Measurements from ENCODE around the gene CBLB.

Gene CBLB

GRCh38 chr3:105877336-105877910 lies 8.6 kb upstream of the CBLB start:
- no peak for DNase-seq (ENCODE audit: low read depth, low spot score)
- no peak overlapping the region for H3K4me3 ChIP-seq (ENCODE audit: low read length)

DNA sequence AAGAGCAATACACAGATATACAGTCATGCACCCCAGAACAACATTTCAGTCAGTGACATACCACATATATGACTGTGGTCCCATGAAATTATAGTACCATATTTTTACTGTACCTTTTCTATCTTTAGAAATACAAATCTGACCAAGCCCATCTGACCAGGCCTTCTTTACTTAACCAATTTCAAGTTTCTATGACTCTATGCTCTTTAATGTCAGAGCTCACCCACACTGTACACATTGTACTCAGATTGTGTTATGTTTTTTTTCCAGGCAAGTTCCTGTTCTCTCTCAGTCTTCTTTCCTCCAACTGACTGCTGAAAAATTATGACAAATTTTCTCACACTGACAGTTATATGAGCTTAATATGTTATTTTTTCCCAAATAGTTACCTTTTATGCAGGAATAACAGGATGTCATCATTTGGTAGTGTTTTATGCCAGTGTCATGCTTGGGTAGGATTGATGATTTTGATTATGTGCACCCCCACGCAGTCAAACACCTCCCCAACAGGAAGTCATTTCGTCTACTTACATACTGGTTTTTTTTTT lies 8.0 kb upstream of the CBLB start:
- DNase-seq (ENCODE audit: low read depth, low spot score), result no peak
- no peak overlapping the region for H3K4me3 ChIP-seq (ENCODE audit: low read length)

GRCh38 chr3:105869861-105870755 lies 1.3 kb upstream of the CBLB start:
- no peak for DNase-seq (ENCODE audit: low read depth, low spot score)
- H3K4me3 ChIP-seq (ENCODE audit: low read length), result peak overlapping the region; percentile 81

GRCh38 chr3:105869531-105869833 lies 670 bp upstream of the CBLB start:
- no peak for DNase-seq (ENCODE audit: low read depth, low spot score)
- H3K4me3 ChIP-seq (ENCODE audit: low read length), result peak overlapping the region; percentile 81

DNA sequence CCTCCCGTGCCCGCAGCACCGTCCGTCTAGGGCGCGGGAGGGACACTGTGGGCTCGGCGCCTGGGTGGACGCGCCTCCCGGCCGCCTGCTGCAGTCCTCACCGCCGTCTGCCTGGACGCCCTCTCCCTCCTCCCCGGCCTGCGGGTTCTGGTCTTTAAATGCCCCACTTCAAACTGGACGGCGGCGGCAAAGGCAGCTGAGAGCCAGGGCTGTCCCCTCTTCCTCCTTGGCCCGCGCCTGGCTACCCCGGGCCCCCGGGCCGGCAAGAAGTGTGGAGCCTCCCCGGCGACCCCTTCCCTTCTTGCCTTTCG lies 426 bp downstream of the CBLB start:
- DNase-seq (ENCODE audit: low read depth, low spot score), result no peak
- H3K4me3 ChIP-seq (ENCODE audit: low read length), result peak overlapping the region; percentile 81

DNA sequence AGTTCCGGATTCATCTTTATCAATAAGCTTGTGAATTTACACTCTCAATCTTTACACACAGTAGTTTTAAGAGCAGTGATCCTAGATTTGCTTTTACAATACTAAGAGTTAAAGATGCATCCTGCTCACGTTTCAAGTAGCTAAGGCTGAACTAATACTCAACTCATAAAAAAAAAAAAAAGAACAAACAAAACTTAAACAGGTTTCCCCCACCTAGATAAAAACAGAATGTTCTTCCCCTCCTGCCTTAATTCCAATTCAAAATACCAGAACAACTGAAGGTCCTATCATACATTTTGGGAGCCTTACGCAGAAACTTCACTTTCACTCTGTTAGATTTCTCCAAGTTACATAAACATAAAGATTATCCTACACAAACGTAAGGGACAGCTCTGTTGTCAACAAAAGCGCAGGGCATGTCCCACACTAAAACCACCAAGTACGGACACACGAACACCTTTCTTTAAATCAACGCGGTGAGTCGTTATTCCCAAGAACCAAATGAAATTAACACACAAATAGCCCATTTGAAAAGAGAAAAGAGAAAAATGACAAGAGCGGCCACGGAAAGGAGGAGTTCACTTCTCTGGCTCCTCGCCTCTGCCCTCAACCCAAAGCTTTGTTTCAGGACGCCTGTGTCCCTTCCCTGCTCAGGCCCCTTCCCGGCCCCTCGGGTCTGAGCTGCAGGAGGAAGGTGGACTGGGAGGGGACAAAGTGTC lies 941 bp downstream of the CBLB start:
- no peak for DNase-seq (ENCODE audit: low read depth, low spot score)
- H3K4me3 ChIP-seq (ENCODE audit: low read length), result peak overlapping the region; percentile 81

GRCh38 chr3:105866656-105867653 lies 1.9 kb downstream of the CBLB start:
- no peak overlapping the region for H3K4me3 ChIP-seq (ENCODE audit: low read length)
- no peak for DNase-seq (ENCODE audit: low read depth, low spot score)

GRCh38 chr3:105865867-105866350 lies 2.9 kb downstream of the CBLB start:
- DNase-seq (ENCODE audit: low read depth, low spot score), result no peak
- no peak overlapping the region for H3K4me3 ChIP-seq (ENCODE audit: low read length)

DNA sequence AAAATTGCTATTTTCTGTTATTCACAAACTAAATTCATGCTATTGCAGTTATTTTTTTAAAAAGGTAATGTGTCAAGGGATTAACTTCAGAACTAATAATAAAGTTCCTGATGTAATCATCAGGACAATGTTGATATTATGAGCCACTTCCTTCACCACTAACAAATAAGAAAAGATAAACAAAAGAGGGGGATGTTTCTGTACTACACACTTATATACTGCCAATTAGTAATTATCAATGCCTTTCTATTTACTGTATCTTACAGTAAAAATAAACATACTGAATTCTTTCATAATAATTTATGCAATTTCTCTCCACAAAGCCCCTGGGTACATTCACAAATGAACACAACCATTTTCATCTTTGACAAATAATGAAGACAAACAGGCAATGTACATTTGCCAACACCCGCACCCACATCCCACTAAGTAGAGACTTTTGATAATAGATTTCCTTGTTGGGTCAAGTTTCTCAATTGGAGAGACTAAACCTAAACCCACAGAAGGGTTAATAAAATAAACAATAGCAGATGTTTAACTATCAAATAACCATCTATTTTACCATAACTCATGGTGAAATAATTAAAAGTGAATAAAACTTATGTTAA lies 3.7 kb downstream of the CBLB start:
- H3K4me3 ChIP-seq (ENCODE audit: low read length), result no peak overlapping the region
- DNase-seq (ENCODE audit: low read depth, low spot score), result no peak

- DNase-seq (ENCODE audit: low read depth, low spot score), result no peak
These were observed 4.6 kb downstream of the CBLB start for GRCh38 chr3:105864212-105864611.

DNA sequence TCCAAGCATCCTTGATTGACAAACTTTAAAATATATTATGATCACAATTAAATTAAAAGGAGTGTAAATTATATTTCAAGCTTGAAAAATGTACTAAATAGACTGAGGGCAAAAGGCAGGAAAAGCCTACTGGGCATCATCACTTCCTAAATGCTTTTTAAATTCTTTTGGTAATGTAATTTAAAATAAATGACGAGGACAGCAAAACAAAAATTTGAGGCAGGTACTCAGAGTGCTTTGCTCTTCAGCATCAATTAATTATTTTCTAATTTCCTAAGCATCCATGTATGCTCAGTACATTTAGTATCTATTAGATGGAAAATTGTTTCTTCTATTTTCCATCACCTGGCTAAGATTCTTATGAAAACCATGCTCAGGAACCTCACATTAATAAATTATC lies 5.2 kb downstream of the CBLB start:
- no peak for DNase-seq (ENCODE audit: low read depth, low spot score)
- no peak overlapping the region for H3K4me3 ChIP-seq (ENCODE audit: low read length)

More at GRCh38 chr3:105864212-105864611, 4.6 kb downstream of the CBLB start:
- no peak overlapping the region for H3K4me3 ChIP-seq (ENCODE audit: low read length)

DNA sequence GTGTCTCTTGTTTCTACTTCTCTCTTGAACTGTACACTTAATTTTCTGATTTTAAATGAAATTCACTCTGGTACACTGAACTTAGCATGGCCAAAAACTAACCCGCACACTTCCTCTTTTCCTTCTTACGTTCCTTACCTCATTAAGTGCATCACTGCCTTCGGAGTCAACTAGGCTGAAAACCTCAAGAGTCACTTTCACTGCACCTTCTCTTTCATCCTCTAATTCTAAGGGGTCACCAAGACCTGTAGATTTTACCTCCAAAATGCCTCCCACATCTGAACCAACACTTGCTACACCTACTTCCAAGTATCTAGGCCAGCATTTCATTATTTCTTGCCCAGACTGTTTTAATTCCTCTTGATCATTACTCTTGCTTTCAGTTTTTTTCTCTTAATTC lies 6.6 kb downstream of the CBLB start:
- no peak overlapping the region for H3K4me3 ChIP-seq (ENCODE audit: low read length)
- no peak for DNase-seq (ENCODE audit: low read depth, low spot score)

GRCh38 chr3:105860641-105861040 lies 8.2 kb downstream of the CBLB start:
- H3K4me3 ChIP-seq (ENCODE audit: low read length), result no peak overlapping the region
- DNase-seq (ENCODE audit: low read depth, low spot score), result no peak

DNA sequence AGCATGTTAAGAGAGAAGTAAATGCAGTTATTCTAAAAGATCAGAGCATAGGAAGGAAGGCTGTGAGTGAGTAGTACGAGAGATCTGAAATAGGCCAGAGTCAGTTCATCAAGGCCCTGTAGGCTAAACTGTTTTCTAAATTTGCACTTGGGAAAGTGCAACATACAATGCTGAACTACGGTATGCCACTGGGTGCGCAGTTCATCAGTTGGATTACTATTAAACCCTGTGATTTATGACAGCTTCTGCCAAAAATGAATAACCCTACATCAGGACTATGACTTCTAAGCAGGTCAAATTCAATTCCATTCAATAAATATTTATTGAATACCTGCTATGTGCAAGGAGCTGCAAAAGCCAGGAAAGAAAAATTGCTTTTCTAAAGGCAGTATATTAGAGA lies 10.8 kb downstream of the CBLB start:
- H3K4me3 ChIP-seq (ENCODE audit: low read length), result no peak overlapping the region

GRCh38 chr3:105857601-105858000 lies 11.2 kb downstream of the CBLB start:
- DNase-seq (ENCODE audit: low read depth, low spot score), result no peak
- no peak overlapping the region for H3K4me3 ChIP-seq (ENCODE audit: low read length)

More for the DNA sequence above, 10.8 kb downstream of the CBLB start:
- no peak for DNase-seq (ENCODE audit: low read depth, low spot score)

DNA sequence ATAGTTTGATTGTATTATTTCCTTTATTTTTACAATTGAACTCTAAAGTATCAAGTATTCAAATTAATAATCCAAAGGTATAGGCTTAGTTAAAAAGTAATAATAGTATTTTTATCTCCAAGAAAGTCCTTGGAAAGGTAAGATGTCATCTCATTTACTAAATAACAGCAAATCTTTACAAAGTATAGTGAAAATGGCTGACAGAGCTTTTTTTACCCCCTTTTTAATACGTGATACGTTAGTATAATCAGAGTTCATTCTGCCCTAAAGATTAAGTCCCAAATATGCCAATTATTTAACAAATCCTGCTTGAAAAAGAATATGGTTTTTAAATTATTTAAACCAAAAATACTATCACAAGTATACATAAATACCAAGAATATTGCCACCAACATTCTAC lies 12.2 kb downstream of the CBLB start:
- H3K4me3 ChIP-seq (ENCODE audit: low read length), result no peak overlapping the region
- no peak for DNase-seq (ENCODE audit: low read depth, low spot score)

- no peak overlapping the region for H3K4me3 ChIP-seq (ENCODE audit: low read length)
- no peak for DNase-seq (ENCODE audit: low read depth, low spot score)
These were observed 14.9 kb downstream of the CBLB start for GRCh38 chr3:105853801-105854432.

GRCh38 chr3:105851582-105851981 lies 17.2 kb downstream of the CBLB start:
- no peak overlapping the region for H3K4me3 ChIP-seq (ENCODE audit: low read length)
- no peak for DNase-seq (ENCODE audit: low read depth, low spot score)
